Adrenal gland (tissue), 5 donors: ENCODE results near the gene G6PC2.

Source experiments
- POLR2A ChIP-seq, 2 donors: fragments of 450-650 bp; IDR thresholded peaks; one replicate each; pipeline ENCODE4 v1.6.1; 2017; ENCODE audit warnings: antibody characterized with exemption in 2 of 2, mild to moderate bottlenecking in 2 of 2, moderate library complexity in 1 of 2
- TF ChIP-seq, protein P1 (sequence below), 6 experiments: fragments of 450-650 bp in 4 of 6; fragments of 200-600 bp in 2 of 6; sonication (generic) in 1 of 6; IDR thresholded peaks; 1 replicate in 5 of 6; 2 replicates in 1 of 6; pipeline versions ENCODE4 v1.5.1 to v1.8.0; 2016 to 2021; ENCODE audit warnings: antibody characterized with exemption in 6 of 6, mild to moderate bottlenecking in 2 of 6, moderate library complexity in 1 of 6
- donor health status: DM: no; HTN: no; CAD: no.

- no peak for TF ChIP-seq POLR2A (IDR thresholded peaks at IDR 0.05)
- TF ChIP-seq, protein P1, sequence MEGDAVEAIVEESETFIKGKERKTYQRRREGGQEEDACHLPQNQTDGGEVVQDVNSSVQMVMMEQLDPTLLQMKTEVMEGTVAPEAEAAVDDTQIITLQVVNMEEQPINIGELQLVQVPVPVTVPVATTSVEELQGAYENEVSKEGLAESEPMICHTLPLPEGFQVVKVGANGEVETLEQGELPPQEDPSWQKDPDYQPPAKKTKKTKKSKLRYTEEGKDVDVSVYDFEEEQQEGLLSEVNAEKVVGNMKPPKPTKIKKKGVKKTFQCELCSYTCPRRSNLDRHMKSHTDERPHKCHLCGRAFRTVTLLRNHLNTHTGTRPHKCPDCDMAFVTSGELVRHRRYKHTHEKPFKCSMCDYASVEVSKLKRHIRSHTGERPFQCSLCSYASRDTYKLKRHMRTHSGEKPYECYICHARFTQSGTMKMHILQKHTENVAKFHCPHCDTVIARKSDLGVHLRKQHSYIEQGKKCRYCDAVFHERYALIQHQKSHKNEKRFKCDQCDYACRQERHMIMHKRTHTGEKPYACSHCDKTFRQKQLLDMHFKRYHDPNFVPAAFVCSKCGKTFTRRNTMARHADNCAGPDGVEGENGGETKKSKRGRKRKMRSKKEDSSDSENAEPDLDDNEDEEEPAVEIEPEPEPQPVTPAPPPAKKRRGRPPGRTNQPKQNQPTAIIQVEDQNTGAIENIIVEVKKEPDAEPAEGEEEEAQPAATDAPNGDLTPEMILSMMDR (IDR thresholded peaks at IDR 0.05): no peak
Measured at GRCh38 chr2:168930242-168930641, 29.2 kb downstream of the G6PC2 start.
